Measurements from ENCODE around the gene GPD1.
"Not testable (repeated sequence)": the region's sequence is repeated elsewhere in the genome, so short reads cannot be mapped to it uniquely, and the experiment has no call there.

The GPD1 gene

GRCh38 chr12:50127546-50127945 lies 23.7 kb downstream of the GPD1 start:
- DNase-seq (ENCODE audit: low spot score), result no peak

- no peak for DNase-seq (ENCODE audit: low spot score)
Measured at GRCh38 chr12:50129290-50129689, 25.5 kb downstream of the GPD1 start.

- DNase-seq (ENCODE audit: low spot score), result no peak
Measured at GRCh38 chr12:50132505-50133135, 28.8 kb downstream of the GPD1 start.

GRCh38 chr12:50142993-50143392 lies 39.2 kb downstream of the GPD1 start:
- no peak for DNase-seq (ENCODE audit: low spot score)

- DNase-seq (ENCODE audit: low spot score), result no peak
Measured at GRCh38 chr12:50145439-50145838, 41.6 kb downstream of the GPD1 start.

GRCh38 chr12:50147281-50147680 lies 43.5 kb downstream of the GPD1 start:
- no peak for DNase-seq (ENCODE audit: low spot score)

- DNase-seq (ENCODE audit: low spot score), result not testable (repeated sequence)
Measured at GRCh38 chr12:50148011-50148410, 44.2 kb downstream of the GPD1 start.

GRCh38 chr12:50149311-50149710 lies 45.5 kb downstream of the GPD1 start:
- DNase-seq (ENCODE audit: low spot score), result no peak

- DNase-seq (ENCODE audit: low spot score), result no peak
Measured at GRCh38 chr12:50151047-50151687, 47.4 kb downstream of the GPD1 start.

- not testable (repeated sequence) for DNase-seq (ENCODE audit: low spot score)
Measured at GRCh38 chr12:50154947-50155346, 51.1 kb downstream of the GPD1 start.

- DNase-seq (ENCODE audit: low spot score), result no peak
Measured at GRCh38 chr12:50156641-50157040, 52.8 kb downstream of the GPD1 start.

- no peak for DNase-seq (ENCODE audit: low spot score)
Measured at GRCh38 chr12:50157259-50157658, 53.5 kb downstream of the GPD1 start.

- no peak for DNase-seq (ENCODE audit: low spot score)
Measured at GRCh38 chr12:50160643-50161042, 56.8 kb downstream of the GPD1 start.

Data from germinal center (tissue), 1 donor.